Muscle layer of colon (tissue), 2 donors: ENCODE results near the gene ZNF346.

Experiments
- H3K27ac ChIP-seq: one replicate; pipeline ENCODE4 v1.7.0; 2013; ENCODE audit warnings: low read depth, mild to moderate bottlenecking, low read length, moderate library complexity
- H3K27me3 ChIP-seq, 2 donors: one replicate each; pipeline ENCODE4 v1.7.0; 2013; ENCODE audit warnings: low read length in 2 of 2, mild to moderate bottlenecking in 2 of 2; ENCODE audit not compliant: insufficient read depth in 2 of 2, control insufficient read depth in 1 of 2
- H3K36me3 ChIP-seq: one replicate; pipeline ENCODE4 v1.7.0; 2013; ENCODE audit warnings: mild to moderate bottlenecking, low read length; ENCODE audit not compliant: insufficient read depth
- H3K4me1 ChIP-seq: one replicate; pipeline ENCODE4 v1.7.0; 2013; ENCODE audit warnings: mild to moderate bottlenecking, low read length; ENCODE audit not compliant: insufficient read depth
- H3K4me3 ChIP-seq, 2 donors: one replicate each; pipeline ENCODE4 v1.7.0; 2013; ENCODE audit warnings: low read length in 2 of 2, low read depth in 1 of 2, mild to moderate bottlenecking in 1 of 2, moderate library complexity in 1 of 2
- H3K9ac ChIP-seq: one replicate; pipeline ENCODE4 v1.7.0; 2013; ENCODE audit warnings: low read length
- H3K9me3 ChIP-seq: one replicate; pipeline ENCODE4 v1.7.0; 2013; ENCODE audit warnings: mild to moderate bottlenecking, low read length
- donor health status: abdominal sarcoma.
- donor health status: Adenocarcinoma of cecum.

ZNF346 gene

DNA sequence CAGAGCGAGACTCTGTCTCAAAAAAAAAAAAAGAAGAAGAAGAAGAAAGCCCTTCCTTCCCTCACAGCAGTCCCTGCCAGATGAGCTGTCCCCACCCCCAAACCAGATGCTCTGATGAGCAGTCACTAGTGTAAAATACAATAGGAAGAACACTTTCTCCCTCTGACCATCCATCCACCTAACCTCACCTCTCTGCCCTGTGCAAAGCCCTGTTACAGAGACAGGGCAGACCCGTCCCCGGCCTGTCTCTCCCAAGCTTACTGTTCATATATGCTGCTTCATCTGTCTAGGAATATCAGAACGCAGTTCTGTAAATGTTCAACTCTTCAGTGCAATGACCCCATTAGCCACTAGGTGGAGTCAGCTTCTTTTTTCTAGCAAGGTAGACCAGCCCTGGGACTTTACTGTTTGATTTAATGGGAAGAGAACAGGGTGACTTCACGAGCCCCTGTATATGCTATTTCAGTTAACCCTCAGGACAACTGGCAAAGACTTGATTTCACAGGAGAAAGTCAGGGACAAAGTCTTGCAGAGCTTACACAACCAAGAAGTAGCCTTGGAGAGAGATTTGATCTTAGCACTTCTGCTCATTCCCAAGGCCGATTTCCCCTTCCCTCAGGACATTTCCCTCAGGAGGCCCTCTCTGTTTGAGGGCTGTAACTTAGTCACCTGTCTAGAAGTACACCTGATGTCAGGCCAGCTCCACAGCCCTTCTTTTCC lies 49.3 kb downstream of the ZNF346 start:
- Histone ChIP-seq H3K9me3 (no peaks in the 10 kb centered on the region), H3K27ac (no peak overlapping the region), H3K36me3 (peaks cover 4% of the 10 kb centered on the region)

GRCh38 chr5:177077335-177077734 lies 54.8 kb downstream of the ZNF346 start:
- no peak overlapping the region for H3K4me3 ChIP-seq
- no peak overlapping the region for H3K9ac ChIP-seq
- H3K27me3 ChIP-seq = no peaks in the 10 kb centered on the region
- no peak overlapping the region for H3K27ac ChIP-seq
- no peaks in the 10 kb centered on the region for H3K36me3 ChIP-seq
- H3K9me3 ChIP-seq = no peaks in the 10 kb centered on the region
- no peaks in the 10 kb centered on the region for H3K4me1 ChIP-seq

More for the DNA sequence above, 49.3 kb downstream of the ZNF346 start:
- H3K9ac ChIP-seq = no peak overlapping the region
- no peaks in the 10 kb centered on the region for H3K27me3 ChIP-seq
- no peak overlapping the region for H3K4me3 ChIP-seq
- peaks cover 7% of the 10 kb centered on the region for H3K4me1 ChIP-seq

DNA sequence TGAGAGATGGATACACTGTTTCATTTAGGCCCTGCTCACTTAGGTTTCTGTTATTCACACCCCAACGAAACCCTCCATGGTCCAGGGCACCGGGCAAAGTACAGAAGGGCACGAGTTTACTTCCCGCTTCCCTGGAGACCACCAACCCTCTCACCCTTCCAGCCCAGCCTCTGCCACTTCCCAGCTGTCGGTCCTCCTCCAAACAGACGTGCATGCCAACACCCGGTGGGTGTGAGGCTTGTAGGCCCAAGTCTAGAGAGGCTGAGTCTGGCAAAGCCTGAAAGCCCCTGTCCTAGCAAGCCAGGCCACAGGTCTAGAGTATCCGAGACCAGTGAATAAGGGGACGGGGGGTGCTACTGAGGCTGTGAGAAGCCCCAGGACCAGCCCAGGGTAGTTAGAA lies 57.1 kb downstream of the ZNF346 start:
- Histone ChIP-seq H3K9ac (no peak overlapping the region), H3K36me3 (no peaks in the 10 kb centered on the region), H3K27ac (no peak overlapping the region), H3K4me1 (no peaks in the 10 kb centered on the region), H3K4me3 (no peak overlapping the region), H3K27me3 (peaks cover 0 to 4% of the 10 kb centered on the region in 2 donors), H3K9me3 (no peaks in the 10 kb centered on the region)

DNA sequence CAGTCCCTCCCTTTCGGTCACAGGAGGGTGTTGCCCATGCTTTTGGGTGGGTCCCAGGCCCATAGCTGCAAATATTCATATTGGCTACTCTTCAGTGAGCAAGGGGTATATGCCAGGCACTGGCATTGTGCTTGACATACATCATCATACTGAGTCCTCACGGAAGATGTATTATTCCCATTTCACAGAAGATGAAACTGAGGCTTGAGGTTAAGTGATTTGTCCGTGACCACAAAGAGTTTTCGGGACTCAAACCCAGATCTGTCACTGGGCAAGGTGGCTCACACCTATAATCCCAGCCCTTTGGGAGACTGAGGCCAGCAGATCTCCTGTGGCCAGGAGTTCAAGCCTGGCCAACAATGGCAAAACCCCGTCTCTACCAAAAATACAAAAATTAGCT lies 57.8 kb downstream of the ZNF346 start:
- no peak overlapping the region for H3K4me3 ChIP-seq
- no peaks in the 10 kb centered on the region for H3K4me1 ChIP-seq
- H3K36me3 ChIP-seq = no peaks in the 10 kb centered on the region
- H3K27me3 ChIP-seq = peaks cover 0 to 4% of the 10 kb centered on the region in 2 donors
- H3K9ac ChIP-seq = no peak overlapping the region
- no peaks in the 10 kb centered on the region for H3K9me3 ChIP-seq
- no peak overlapping the region for H3K27ac ChIP-seq

DNA sequence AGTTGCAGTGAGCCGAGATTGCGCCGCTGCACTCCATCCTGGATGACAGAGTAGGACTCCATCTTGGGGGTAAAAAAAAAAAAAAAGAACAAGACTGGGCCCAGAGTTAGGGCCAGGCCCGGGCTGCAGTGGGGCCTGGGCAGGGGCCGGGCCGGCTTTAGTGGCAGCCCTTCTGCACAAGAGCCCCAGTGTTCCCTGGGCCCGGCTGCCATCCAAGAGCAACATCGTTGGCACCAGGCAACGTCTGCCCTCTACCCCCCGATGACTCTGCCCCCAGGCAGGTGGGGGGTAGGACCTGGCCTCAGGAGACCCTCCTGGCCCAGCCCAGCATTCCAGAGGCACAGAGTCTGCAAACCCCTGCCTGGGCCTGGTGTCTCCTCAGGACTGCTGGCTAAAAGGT lies 59.4 kb downstream of the ZNF346 start:
- no peak overlapping the region for H3K27ac ChIP-seq
- no peaks in the 10 kb centered on the region for H3K4me1 ChIP-seq
- peaks cover 0 to 4% of the 10 kb centered on the region in 2 donors for H3K27me3 ChIP-seq
- no peaks in the 10 kb centered on the region for H3K9me3 ChIP-seq
- H3K9ac ChIP-seq = no peak overlapping the region
- H3K36me3 ChIP-seq = no peaks in the 10 kb centered on the region
- no peak overlapping the region for H3K4me3 ChIP-seq

DNA sequence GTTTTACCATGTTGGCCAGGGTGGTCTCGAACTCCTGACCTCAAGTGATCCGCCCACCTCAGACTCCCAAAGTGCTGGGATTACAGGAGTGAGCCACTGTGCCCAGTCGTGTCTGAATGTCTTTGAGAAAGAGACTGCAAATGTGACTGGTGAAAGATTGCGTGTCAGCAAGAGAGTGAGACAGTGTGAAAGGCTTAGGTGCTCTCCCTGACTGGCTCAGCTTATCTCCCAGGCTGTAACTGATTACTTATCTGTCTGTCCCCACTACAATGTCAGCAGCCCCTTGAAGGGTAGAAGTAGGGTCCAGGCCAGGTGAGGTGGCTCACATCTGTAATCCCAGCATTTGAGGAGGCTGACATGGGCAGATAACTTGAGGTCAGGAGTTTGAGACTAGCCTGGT lies 60.9 kb downstream of the ZNF346 start:
- H3K27me3 ChIP-seq = peaks cover 0 to 14% of the 10 kb centered on the region in 2 donors
- no peak overlapping the region for H3K4me3 ChIP-seq
- no peak overlapping the region for H3K9ac ChIP-seq
- no peaks in the 10 kb centered on the region for H3K9me3 ChIP-seq
- no peak overlapping the region for H3K27ac ChIP-seq
- H3K36me3 ChIP-seq = no peaks in the 10 kb centered on the region
- no peaks in the 10 kb centered on the region for H3K4me1 ChIP-seq

DNA sequence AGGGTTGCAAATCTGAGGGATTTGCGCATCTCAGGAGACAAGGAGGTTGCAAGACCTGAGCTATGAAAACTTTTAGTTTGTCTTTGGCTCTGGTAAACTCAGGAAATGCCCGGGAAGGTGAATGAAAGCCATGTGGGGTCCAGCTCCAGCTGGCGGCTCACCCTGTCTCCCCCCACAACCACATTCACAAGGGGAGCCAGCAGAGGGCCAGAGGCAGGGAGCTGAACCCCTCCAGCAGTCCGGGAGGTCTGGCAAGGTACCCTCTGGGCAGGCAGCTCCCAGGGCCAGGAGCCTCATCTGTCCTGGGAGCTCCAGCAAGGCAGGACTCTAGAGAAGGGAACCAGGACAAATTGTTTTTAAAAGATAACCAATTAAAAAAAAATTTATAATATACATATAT lies 61.7 kb downstream of the ZNF346 start:
- no peaks in the 10 kb centered on the region for H3K4me1 ChIP-seq
- H3K27me3 ChIP-seq = peaks cover 0 to 14% of the 10 kb centered on the region in 2 donors
- no peak overlapping the region for H3K27ac ChIP-seq
- no peak overlapping the region for H3K4me3 ChIP-seq
- no peaks in the 10 kb centered on the region for H3K36me3 ChIP-seq
- no peaks in the 10 kb centered on the region for H3K9me3 ChIP-seq
- no peak overlapping the region for H3K9ac ChIP-seq

GRCh38 chr5:177085985-177086653 lies 63.6 kb downstream of the ZNF346 start:
- Histone ChIP-seq H3K9me3 (no peaks in the 10 kb centered on the region), H3K9ac (no peak overlapping the region), H3K36me3 (no peaks in the 10 kb centered on the region), H3K4me1 (no peaks in the 10 kb centered on the region), H3K27ac (no peak overlapping the region), H3K4me3 (no peak overlapping the region), H3K27me3 (peaks cover 0 to 14% of the 10 kb centered on the region in 2 donors)

DNA sequence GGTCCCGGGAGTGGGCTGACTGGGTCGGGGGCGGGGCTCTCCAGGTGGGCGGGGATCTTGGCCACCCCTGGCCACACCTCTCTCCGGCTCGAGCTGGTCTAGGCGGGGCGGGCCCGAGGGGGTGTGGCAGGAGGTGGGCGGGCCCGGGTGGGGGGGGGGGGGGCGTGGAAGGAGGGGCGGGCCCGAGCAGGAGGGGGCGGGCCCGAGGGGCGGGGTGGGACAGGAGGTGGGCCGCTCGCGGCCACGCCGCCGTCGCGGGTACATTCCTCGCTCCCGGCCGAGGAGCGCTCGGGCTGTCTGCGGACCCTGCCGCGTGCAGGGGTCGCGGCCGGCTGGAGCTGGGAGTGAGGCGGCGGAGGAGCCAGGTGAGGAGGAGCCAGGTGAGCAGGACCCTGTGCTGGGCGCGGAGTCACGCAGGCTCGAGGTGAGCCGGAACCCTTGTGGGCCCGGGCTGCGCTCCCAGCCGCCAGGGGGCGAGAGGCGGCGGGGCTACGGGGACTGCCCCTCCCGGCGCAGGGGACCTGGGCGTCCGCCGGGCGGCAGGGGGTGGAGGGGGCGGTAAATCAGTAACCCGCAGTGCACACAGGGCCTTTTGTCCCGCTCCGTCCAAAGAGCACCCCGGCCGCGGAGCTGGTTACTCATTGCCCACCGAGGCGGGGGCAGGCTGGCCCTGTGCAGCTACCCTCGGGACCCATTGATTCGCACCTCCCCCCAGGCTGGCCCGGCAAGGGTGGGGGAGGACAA lies 64.3 kb downstream of the ZNF346 start, which contains the start of gene FGFR4:
Gene FGFR4 (plus strand): TSS at position 262 of the 744 bp plus-strand sequence. CDS start 2,688 bp downstream, outside the sequence.
- H3K4me1 ChIP-seq = no peaks in the 10 kb centered on the region

GRCh38 chr5:177087398-177088005 lies 65.0 kb downstream of the ZNF346 start:
- Histone ChIP-seq H3K27me3 (peaks cover 0 to 14% of the 10 kb centered on the region in 2 donors), H3K9ac (no peak overlapping the region), H3K36me3 (no peaks in the 10 kb centered on the region), H3K27ac (no peak overlapping the region), H3K4me1 (no peaks in the 10 kb centered on the region), H3K4me3 (peak overlapping the region in 1 of 2 donors; percentile 23), H3K9me3 (no peaks in the 10 kb centered on the region)

More for the DNA sequence above, 64.3 kb downstream of the ZNF346 start, which contains the start of gene FGFR4:
- no peak within 1 kb of the TSS for H3K27ac ChIP-seq
- peak within 1 kb of the TSS in 1 of 2 donors; percentile 23 for H3K4me3 ChIP-seq
- no peaks in the 10 kb centered on the region for H3K36me3 ChIP-seq
- H3K27me3 ChIP-seq = peaks cover 0 to 14% of the 10 kb centered on the region in 2 donors
- no peak within 1 kb of the TSS for H3K9ac ChIP-seq
- H3K9me3 ChIP-seq = no peaks in the 10 kb centered on the region

DNA sequence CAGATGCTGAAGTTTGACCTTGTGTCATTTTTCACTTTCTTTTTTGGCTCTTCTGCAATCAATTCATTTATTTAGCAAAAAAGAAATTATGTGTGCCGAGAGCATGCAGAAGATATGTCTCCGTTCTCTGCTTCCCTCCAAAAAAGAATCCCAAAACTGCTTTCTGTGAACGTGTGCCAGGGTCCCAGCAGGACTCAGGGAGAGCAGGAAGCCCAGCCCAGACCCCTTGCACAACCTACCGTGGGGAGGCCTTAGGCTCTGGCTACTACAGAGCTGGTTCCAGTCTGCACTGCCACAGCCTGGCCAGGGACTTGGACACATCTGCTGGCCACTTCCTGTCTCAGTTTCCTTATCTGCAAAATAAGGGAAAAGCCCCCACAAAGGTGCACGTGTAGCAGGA lies 66.6 kb downstream of the ZNF346 start:
- Histone ChIP-seq H3K27ac (no peak overlapping the region), H3K4me3 (no peak overlapping the region), H3K9ac (no peak overlapping the region), H3K9me3 (no peaks in the 10 kb centered on the region), H3K36me3 (no peaks in the 10 kb centered on the region), H3K4me1 (no peaks in the 10 kb centered on the region), H3K27me3 (peaks cover 0 to 10% of the 10 kb centered on the region in 2 donors)
